ENCODE results near the gene RSPH1.

The RSPH1 gene

GRCh38 chr21:42475526-42476387, 20.3 kb downstream of the RSPH1 start:
- no peak overlapping the region for H2AFZ ChIP-seq (ENCODE audit: low read depth, low read length)
- H3K9ac ChIP-seq (ENCODE audit: low read depth, low read length): no peak overlapping the region
- H3K4me3 ChIP-seq (ENCODE audit: low read depth in 1 of 2, low read length in 2 of 2): no peak overlapping the region
- TF ChIP-seq CTCF (IDR thresholded peaks at IDR 0.05; ENCODE audit: borderline replicate concordance, extremely low read depth, low read length, poor library complexity, severe bottlenecking) (no peak), EZH2 (IDR thresholded peaks at IDR 0.05; ENCODE audit: borderline replicate concordance, low read depth, low read length, severe bottlenecking) (no peak)
- no peak for DNase-seq
- ATAC-seq (ENCODE audit: insufficient read depth, low read depth): no peak
- H4K20me1 ChIP-seq (ENCODE audit: insufficient read depth, low read length): no peaks in the 10 kb centered on the region
- no peaks in the 10 kb centered on the region for H3K27me3 ChIP-seq (ENCODE audit: insufficient read depth, low read length, poor library complexity)
- no peaks in the 10 kb centered on the region for H3K36me3 ChIP-seq (ENCODE audit: insufficient read depth, low read length)
- no peaks in the 10 kb centered on the region for H3K9me3 ChIP-seq (ENCODE audit: insufficient read depth, low read length, severe bottlenecking)
- no peaks in the 10 kb centered on the region for H3K79me2 ChIP-seq (ENCODE audit: insufficient read depth, low read length)
- no peak overlapping the region for H3K4me2 ChIP-seq (ENCODE audit: insufficient read depth, low read length)
- no peaks in the 10 kb centered on the region for H3K4me1 ChIP-seq (ENCODE audit: insufficient read depth, low read length)
- no peak overlapping the region for H3K27ac ChIP-seq (ENCODE audit: low read length)

GRCh38 chr21:42475036-42475435, 21.0 kb downstream of the RSPH1 start:
- no peaks in the 10 kb centered on the region for H3K27me3 ChIP-seq (ENCODE audit: insufficient read depth, low read length, poor library complexity)
- no peaks in the 10 kb centered on the region for H4K20me1 ChIP-seq (ENCODE audit: insufficient read depth, low read length)
- no peaks in the 10 kb centered on the region for H3K79me2 ChIP-seq (ENCODE audit: insufficient read depth, low read length)
- no peak overlapping the region for H2AFZ ChIP-seq (ENCODE audit: low read depth, low read length)
- H3K9me3 ChIP-seq (ENCODE audit: insufficient read depth, low read length, severe bottlenecking): no peaks in the 10 kb centered on the region
- no peak overlapping the region for H3K4me3 ChIP-seq (ENCODE audit: low read depth in 1 of 2, low read length in 2 of 2)
- TF ChIP-seq EZH2 (IDR thresholded peaks at IDR 0.05; ENCODE audit: borderline replicate concordance, low read depth, low read length, severe bottlenecking) (no peak), CTCF (IDR thresholded peaks at IDR 0.05; ENCODE audit: borderline replicate concordance, extremely low read depth, low read length, poor library complexity, severe bottlenecking) (no peak)
- H3K4me1 ChIP-seq (ENCODE audit: insufficient read depth, low read length): no peaks in the 10 kb centered on the region
- no peak overlapping the region for H3K27ac ChIP-seq (ENCODE audit: low read length)
- ATAC-seq (ENCODE audit: insufficient read depth, low read depth) (no peak), DNase-seq (no peak)
- no peaks in the 10 kb centered on the region for H3K36me3 ChIP-seq (ENCODE audit: insufficient read depth, low read length)
- no peak overlapping the region for H3K4me2 ChIP-seq (ENCODE audit: insufficient read depth, low read length)
- no peak overlapping the region for H3K9ac ChIP-seq (ENCODE audit: low read depth, low read length)

GRCh38 chr21:42474043-42474831, 21.8 kb downstream of the RSPH1 start:
- no peak for TF ChIP-seq EZH2 (IDR thresholded peaks at IDR 0.05; ENCODE audit: borderline replicate concordance, low read depth, low read length, severe bottlenecking)
- TF ChIP-seq CTCF (IDR thresholded peaks at IDR 0.05; ENCODE audit: borderline replicate concordance, extremely low read depth, low read length, poor library complexity, severe bottlenecking): no peak
- H3K36me3 ChIP-seq (ENCODE audit: insufficient read depth, low read length): no peaks in the 10 kb centered on the region
- H4K20me1 ChIP-seq (ENCODE audit: insufficient read depth, low read length): no peaks in the 10 kb centered on the region
- DNase-seq: no peak
- H3K9ac ChIP-seq (ENCODE audit: low read depth, low read length): no peak overlapping the region
- no peaks in the 10 kb centered on the region for H3K9me3 ChIP-seq (ENCODE audit: insufficient read depth, low read length, severe bottlenecking)
- no peak overlapping the region for H3K4me3 ChIP-seq (ENCODE audit: low read depth in 1 of 2, low read length in 2 of 2)
- H3K27ac ChIP-seq (ENCODE audit: low read length): no peak overlapping the region
- no peaks in the 10 kb centered on the region for H3K4me1 ChIP-seq (ENCODE audit: insufficient read depth, low read length)
- H2AFZ ChIP-seq (ENCODE audit: low read depth, low read length): no peak overlapping the region
- H3K27me3 ChIP-seq (ENCODE audit: insufficient read depth, low read length, poor library complexity): no peaks in the 10 kb centered on the region
- ATAC-seq (ENCODE audit: insufficient read depth, low read depth): 0 out of 3 replicates have a peak, but pooled peaks have one; percentile 54
- H3K79me2 ChIP-seq (ENCODE audit: insufficient read depth, low read length): no peaks in the 10 kb centered on the region
- no peak overlapping the region for H3K4me2 ChIP-seq (ENCODE audit: insufficient read depth, low read length)
